Glutamatergic neuron (in vitro differentiated cells): ENCODE measurements around the gene MARK3. TPM values are rescaled to one million over a fixed set of nuclear protein-coding genes. Genes with fewer than 3 reads are reported as not detected.

Experiments used
- DNase-seq: peaks from one replicate; pipeline ENCODE4 v3.0.0; 2022
- H3K27ac Mint-ChIP-seq: one replicate; pipeline ENCODE4 v1.8.0; 2020; ENCODE audit warnings: mild to moderate bottlenecking, mixed read lengths, inconsistent platforms; ENCODE audit not compliant: unreplicated experiment
- H3K27me3 Mint-ChIP-seq: one replicate; pipeline ENCODE4 v1.8.0; 2020; ENCODE audit warnings: mild to moderate bottlenecking, moderate library complexity, mixed read lengths, inconsistent platforms; ENCODE audit not compliant: unreplicated experiment
- H3K36me3 Mint-ChIP-seq: one replicate; pipeline ENCODE4 v1.8.0; 2020; ENCODE audit warnings: mild to moderate bottlenecking, mixed read lengths, inconsistent platforms; ENCODE audit not compliant: unreplicated experiment
- H3K4me1 Mint-ChIP-seq: one replicate; pipeline ENCODE4 v1.8.0; 2020; ENCODE audit warnings: mild to moderate bottlenecking, low read depth, mixed read lengths, inconsistent platforms; ENCODE audit not compliant: unreplicated experiment
- H3K4me3 Mint-ChIP-seq: one replicate; pipeline ENCODE4 v1.8.0; 2020; ENCODE audit warnings: mild to moderate bottlenecking, mixed read lengths, inconsistent platforms; ENCODE audit not compliant: unreplicated experiment
- H3K9me3 Mint-ChIP-seq: one replicate; pipeline ENCODE4 v1.8.0; 2020; ENCODE audit warnings: mild to moderate bottlenecking, moderate library complexity, mixed read lengths, inconsistent platforms; ENCODE audit not compliant: unreplicated experiment
- total RNA-seq: library from RNA; stranded (reverse); fragmentation: NEBNext Ultra II Directional; extraction: Animal tissue kit (Norgen Biotek cat#: 25700); gene quantifications from one replicate; pipeline ENCODE4 v1.2.1, GENCODE V29; 2021; ENCODE audit not compliant: unreplicated experiment
- TF ChIP-seq, protein P1 (sequence below): fragments of 200-600 bp; sonication (generic); IDR thresholded peaks from one replicate; pipeline ENCODE4 v1.5.0; 2021; ENCODE audit not compliant: partially characterized antibody, unreplicated experiment

MARK3 gene
- total RNA-seq, 1 donor from 2014 or later = 110 TPM

DNA sequence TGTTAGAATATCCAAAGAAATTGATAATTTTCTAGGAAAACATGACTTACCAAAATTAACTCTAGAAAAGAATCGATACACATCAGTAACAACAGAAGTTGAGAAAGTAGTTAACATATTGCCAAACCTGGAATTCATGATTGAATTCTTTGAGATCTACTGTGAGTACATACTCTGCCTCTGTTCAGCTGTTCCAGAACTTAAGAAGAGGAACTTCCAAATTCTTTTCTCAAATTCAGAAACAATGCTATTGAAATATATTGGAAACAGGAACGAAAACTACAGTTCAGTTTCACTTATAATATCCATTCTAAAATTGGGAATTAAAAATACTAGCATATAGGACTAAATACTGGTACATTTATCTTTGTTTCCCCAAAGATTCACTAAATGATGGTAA lies 57.9 kb downstream of the MARK3 start:
- Mint-ChIP-seq H3K27me3 (no peaks in the 10 kb centered on the region), H3K4me1 (peaks cover 7% of the 10 kb centered on the region), H3K4me3 (no peak overlapping the region), H3K36me3 (no peaks in the 10 kb centered on the region), H3K27ac (no peak overlapping the region), H3K9me3 (no peaks in the 10 kb centered on the region)
- no peak for DNase-seq
- TF ChIP-seq, protein P1, sequence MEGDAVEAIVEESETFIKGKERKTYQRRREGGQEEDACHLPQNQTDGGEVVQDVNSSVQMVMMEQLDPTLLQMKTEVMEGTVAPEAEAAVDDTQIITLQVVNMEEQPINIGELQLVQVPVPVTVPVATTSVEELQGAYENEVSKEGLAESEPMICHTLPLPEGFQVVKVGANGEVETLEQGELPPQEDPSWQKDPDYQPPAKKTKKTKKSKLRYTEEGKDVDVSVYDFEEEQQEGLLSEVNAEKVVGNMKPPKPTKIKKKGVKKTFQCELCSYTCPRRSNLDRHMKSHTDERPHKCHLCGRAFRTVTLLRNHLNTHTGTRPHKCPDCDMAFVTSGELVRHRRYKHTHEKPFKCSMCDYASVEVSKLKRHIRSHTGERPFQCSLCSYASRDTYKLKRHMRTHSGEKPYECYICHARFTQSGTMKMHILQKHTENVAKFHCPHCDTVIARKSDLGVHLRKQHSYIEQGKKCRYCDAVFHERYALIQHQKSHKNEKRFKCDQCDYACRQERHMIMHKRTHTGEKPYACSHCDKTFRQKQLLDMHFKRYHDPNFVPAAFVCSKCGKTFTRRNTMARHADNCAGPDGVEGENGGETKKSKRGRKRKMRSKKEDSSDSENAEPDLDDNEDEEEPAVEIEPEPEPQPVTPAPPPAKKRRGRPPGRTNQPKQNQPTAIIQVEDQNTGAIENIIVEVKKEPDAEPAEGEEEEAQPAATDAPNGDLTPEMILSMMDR = no peak

DNA sequence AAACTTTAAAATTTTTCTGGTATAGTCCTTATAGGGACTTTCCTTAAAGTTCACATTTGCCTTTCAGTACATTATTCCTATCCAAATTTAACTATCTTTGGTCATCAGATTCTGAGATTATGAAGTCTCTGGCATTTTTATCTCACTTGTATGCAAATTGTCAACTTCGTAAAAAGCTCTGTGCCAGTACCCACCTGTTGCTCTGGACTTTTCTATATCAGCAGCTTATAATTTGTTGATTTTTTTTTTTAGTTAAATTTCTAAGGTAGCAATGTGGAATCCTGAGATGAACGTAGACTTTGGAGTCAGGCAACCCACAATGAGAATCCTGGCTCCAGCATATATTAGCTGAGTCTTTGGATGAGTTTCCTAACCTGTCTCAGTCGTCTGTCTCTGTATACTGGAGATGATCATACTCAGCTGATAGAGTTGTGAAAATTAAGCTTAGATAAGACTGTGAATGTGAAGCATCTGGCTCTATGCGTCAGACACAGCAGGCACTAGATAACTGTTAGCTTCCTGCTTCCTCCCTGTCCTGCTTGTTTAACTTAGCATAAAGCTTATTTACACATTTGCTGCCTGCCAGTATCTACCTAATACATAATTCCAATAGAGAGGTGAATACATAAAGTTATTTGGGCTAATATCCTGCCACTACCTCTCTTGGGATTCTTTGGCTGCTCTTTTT lies 59.8 kb downstream of the MARK3 start:
- no peak for DNase-seq
- Mint-ChIP-seq H3K27me3 (no peaks in the 10 kb centered on the region), H3K27ac (no peak overlapping the region), H3K4me3 (no peak overlapping the region), H3K9me3 (no peaks in the 10 kb centered on the region), H3K4me1 (peaks cover 7% of the 10 kb centered on the region), H3K36me3 (no peaks in the 10 kb centered on the region)
- TF ChIP-seq, protein P1 = no peak

DNA sequence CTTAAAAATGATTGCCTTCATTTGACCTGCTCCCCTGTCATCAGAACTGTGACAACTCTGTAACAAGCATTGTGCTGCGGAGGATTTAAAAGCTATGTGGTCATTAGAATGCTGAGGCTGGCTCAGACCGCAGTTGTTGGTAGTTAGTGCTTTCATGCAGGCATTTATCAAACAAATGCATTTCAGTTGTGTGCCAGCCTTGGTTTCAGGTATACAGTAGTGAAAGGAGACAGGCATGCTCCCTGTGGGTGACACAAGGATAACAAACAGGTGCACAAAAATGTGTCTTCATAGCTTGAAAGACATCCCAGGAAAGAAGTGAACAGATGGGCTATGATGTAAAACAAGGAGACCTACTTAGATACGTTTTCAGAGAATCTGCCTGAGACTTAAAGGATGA lies 60.6 kb downstream of the MARK3 start:
- no peaks in the 10 kb centered on the region for H3K9me3 Mint-ChIP-seq
- TF ChIP-seq, protein P1 = no peak
- H3K36me3 Mint-ChIP-seq = no peaks in the 10 kb centered on the region
- H3K27ac Mint-ChIP-seq = no peak overlapping the region
- H3K4me1 Mint-ChIP-seq = peaks cover 7% of the 10 kb centered on the region
- no peak overlapping the region for H3K4me3 Mint-ChIP-seq
- H3K27me3 Mint-ChIP-seq = no peaks in the 10 kb centered on the region
- DNase-seq = no peak

DNA sequence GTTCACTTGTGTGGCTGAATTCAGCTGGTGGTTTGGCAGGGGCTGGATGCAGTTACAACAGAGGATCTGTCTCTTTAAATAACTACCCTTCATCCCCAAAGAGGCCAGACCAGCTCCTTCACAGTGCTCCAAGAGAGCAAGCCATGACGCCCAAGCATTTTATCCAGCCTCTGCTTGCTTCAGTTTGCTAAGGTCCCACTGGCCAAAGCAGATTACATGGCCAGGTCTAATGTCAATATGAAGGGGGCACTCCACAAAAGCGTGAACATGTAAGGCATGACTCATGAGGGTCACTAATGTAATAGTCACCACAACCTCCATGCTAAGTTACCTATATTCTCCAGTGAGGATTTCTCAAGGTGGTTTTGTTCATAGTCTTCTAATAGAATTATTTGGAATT lies 62.9 kb downstream of the MARK3 start:
- DNase-seq = no peak
- Mint-ChIP-seq H3K9me3 (no peaks in the 10 kb centered on the region), H3K27ac (no peak overlapping the region), H3K36me3 (no peaks in the 10 kb centered on the region), H3K4me1 (peaks cover 7% of the 10 kb centered on the region), H3K27me3 (no peaks in the 10 kb centered on the region), H3K4me3 (no peak overlapping the region)
- TF ChIP-seq, protein P1 = no peak

DNA sequence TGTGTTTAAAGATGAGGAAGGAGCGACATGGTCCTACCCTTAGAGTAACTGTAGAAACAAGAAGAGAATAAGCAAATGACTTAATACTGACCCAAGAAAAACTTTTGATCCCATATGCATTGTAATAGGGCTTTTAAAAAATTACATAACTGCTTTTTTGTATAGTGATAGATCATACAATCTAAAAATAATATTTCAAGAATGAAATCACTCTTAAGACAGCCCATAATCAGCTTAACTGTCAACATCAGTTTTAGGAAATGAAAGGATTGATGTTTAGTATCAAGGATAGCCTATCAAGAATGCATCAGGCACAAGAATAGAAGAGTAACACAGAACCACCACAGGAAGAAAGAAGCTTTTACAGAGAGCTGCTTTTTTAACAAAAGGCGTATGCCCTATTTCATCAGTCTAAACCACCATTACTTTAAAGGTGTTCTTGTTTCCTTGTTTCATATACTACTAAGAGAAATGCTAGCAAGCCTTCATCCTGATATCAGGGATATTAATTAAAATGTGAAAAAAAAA lies 64.5 kb downstream of the MARK3 start:
- Mint-ChIP-seq H3K4me3 (no peak overlapping the region), H3K27ac (no peak overlapping the region), H3K9me3 (no peaks in the 10 kb centered on the region), H3K27me3 (no peaks in the 10 kb centered on the region), H3K4me1 (peaks cover 7% of the 10 kb centered on the region), H3K36me3 (no peaks in the 10 kb centered on the region)
- DNase-seq = no peak
- TF ChIP-seq, protein P1 = no peak
